GM23338 (cell line): ENCODE results near the gene CRACR2B.

Experiments
- CREB1 ChIP-seq: fragments of 250-450 bp; sonication (Bioruptor Pico); IDR thresholded peaks from 2 replicates; pipeline ENCODE4 v1.5.0; 2020; ENCODE audit warnings: low read depth, mild to moderate bottlenecking, moderate library complexity
- EZH2 ChIP-seq: fragments of 200-600 bp; sonication (generic); IDR thresholded peaks from one replicate; pipeline ENCODE4 v1.8.0; 2017; ENCODE audit warnings: antibody characterized with exemption, mild to moderate bottlenecking, low read depth; ENCODE audit not compliant: unreplicated experiment
- EZH2phosphoT487 ChIP-seq: fragments of 200-600 bp; sonication (generic); IDR thresholded peaks from one replicate; pipeline ENCODE4 v1.8.1; 2018; ENCODE audit warnings: antibody characterized with exemption; ENCODE audit not compliant: unreplicated experiment
- JUNB ChIP-seq: IDR thresholded peaks from one replicate; pipeline ENCODE4 v1.6.1; 2016; ENCODE audit warnings: antibody characterized with exemption; ENCODE audit not compliant: unreplicated experiment
- NANOG ChIP-seq: IDR thresholded peaks from 2 replicates; pipeline ENCODE4 v1.6.1; 2016; ENCODE audit warnings: antibody characterized with exemption, borderline replicate concordance
- POLR2AphosphoS5 ChIP-seq: IDR thresholded peaks from 2 replicates; pipeline ENCODE4 v1.6.1; 2016; ENCODE audit warnings: antibody characterized with exemption, low read depth
- STAT1 ChIP-seq: IDR thresholded peaks from one replicate; pipeline ENCODE4 v1.6.1; 2016; ENCODE audit warnings: antibody characterized with exemption; ENCODE audit not compliant: unreplicated experiment
- ZNF114 ChIP-seq: fragments of 250-450 bp; sonication (Bioruptor Pico); IDR thresholded peaks from 2 replicates; pipeline ENCODE4 v1.5.0; 2020; ENCODE audit warnings: mild to moderate bottlenecking, moderate library complexity
- ZNF331 ChIP-seq: fragments of 250-450 bp; sonication (Bioruptor Pico); IDR thresholded peaks from 2 replicates; pipeline ENCODE4 v1.5.0; 2020; ENCODE audit warnings: low read depth, mild to moderate bottlenecking, moderate library complexity
- TF ChIP-seq, protein P1 (sequence below), 2 experiments: fragments of 200-600 bp in 1 of 2; sonication (generic) in 1 of 2; conservative IDR thresholded peaks; 2 replicates each; pipeline versions ENCODE4 v1.5.1 to v1.6.1; 2016 to 2017; ENCODE audit warnings: antibody characterized with exemption in 2 of 2, low read depth in 2 of 2, mild to moderate bottlenecking in 2 of 2, moderate library complexity in 1 of 2
- TF ChIP-seq, protein P2 (sequence below): IDR thresholded peaks from one replicate; pipeline ENCODE4 v1.6.1; 2018; ENCODE audit warnings: antibody characterized with exemption; ENCODE audit not compliant: unreplicated experiment
- TF ChIP-seq, protein P3 (sequence below): IDR thresholded peaks from 2 replicates; pipeline ENCODE4 v1.6.1; 2016; ENCODE audit warnings: antibody characterized with exemption
- TF ChIP-seq, protein P4 (sequence below): fragments of 250-450 bp; sonication (Bioruptor Pico); IDR thresholded peaks from 2 replicates; pipeline ENCODE4 v1.5.0; 2020; ENCODE audit warnings: mild to moderate bottlenecking, moderate library complexity

DNA sequence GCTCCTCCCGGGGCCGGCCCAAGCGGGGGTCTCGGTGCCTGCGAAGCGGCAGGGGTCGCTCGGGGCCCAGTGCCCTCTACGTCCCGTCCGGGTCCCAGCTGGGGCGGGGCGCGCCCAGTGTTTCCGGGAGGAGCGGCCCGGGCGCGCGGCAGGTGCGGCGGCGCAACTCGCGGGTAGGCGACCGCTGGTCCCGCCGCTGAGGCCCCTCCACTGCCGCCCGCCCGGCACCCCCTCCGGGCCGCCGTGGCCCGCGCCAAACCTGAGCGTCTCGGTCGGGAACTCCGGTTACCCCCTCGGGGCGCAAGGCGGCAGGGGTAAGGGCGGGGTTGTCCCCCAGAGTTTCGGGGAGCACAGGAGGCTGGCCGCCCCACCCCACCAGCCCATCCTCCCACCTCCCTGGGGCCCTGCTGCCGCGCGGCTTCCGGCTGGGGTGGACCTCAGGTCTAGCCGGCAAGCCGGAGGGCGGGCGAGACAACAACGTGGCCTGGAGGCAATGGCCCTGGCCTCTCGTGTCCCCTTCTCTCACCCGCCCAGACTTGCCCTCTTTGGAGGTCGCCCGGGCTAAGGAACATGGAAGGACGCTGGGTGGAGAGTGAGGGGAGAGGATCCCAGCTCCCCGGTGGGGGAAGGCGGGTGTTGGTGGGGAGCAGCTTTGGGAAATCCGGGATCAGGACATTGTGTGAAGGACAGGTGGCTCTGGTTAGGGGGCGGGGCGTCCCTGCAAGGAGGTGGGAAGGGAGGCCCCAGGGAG, 398 bp upstream of the CRACR2B start:
- no peak for TF ChIP-seq EZH2
- peak; percentile 75 for TF ChIP-seq POLR2AphosphoS5
- TF ChIP-seq, protein P1, sequence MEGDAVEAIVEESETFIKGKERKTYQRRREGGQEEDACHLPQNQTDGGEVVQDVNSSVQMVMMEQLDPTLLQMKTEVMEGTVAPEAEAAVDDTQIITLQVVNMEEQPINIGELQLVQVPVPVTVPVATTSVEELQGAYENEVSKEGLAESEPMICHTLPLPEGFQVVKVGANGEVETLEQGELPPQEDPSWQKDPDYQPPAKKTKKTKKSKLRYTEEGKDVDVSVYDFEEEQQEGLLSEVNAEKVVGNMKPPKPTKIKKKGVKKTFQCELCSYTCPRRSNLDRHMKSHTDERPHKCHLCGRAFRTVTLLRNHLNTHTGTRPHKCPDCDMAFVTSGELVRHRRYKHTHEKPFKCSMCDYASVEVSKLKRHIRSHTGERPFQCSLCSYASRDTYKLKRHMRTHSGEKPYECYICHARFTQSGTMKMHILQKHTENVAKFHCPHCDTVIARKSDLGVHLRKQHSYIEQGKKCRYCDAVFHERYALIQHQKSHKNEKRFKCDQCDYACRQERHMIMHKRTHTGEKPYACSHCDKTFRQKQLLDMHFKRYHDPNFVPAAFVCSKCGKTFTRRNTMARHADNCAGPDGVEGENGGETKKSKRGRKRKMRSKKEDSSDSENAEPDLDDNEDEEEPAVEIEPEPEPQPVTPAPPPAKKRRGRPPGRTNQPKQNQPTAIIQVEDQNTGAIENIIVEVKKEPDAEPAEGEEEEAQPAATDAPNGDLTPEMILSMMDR (conservative IDR thresholded peaks at IDR 0.05; ENCODE audit: low read depth in 2 of 2): peak in 1 of 2 experiments; percentile 32; a peak in 1 of 4 replicates
- TF ChIP-seq NANOG: no peak
- TF ChIP-seq, protein P2, sequence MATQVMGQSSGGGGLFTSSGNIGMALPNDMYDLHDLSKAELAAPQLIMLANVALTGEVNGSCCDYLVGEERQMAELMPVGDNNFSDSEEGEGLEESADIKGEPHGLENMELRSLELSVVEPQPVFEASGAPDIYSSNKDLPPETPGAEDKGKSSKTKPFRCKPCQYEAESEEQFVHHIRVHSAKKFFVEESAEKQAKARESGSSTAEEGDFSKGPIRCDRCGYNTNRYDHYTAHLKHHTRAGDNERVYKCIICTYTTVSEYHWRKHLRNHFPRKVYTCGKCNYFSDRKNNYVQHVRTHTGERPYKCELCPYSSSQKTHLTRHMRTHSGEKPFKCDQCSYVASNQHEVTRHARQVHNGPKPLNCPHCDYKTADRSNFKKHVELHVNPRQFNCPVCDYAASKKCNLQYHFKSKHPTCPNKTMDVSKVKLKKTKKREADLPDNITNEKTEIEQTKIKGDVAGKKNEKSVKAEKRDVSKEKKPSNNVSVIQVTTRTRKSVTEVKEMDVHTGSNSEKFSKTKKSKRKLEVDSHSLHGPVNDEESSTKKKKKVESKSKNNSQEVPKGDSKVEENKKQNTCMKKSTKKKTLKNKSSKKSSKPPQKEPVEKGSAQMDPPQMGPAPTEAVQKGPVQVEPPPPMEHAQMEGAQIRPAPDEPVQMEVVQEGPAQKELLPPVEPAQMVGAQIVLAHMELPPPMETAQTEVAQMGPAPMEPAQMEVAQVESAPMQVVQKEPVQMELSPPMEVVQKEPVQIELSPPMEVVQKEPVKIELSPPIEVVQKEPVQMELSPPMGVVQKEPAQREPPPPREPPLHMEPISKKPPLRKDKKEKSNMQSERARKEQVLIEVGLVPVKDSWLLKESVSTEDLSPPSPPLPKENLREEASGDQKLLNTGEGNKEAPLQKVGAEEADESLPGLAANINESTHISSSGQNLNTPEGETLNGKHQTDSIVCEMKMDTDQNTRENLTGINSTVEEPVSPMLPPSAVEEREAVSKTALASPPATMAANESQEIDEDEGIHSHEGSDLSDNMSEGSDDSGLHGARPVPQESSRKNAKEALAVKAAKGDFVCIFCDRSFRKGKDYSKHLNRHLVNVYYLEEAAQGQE: no peak
- TF ChIP-seq ZNF114 (CRISPR knock-in tag): no peak
- TF ChIP-seq EZH2phosphoT487: no peak
- TF ChIP-seq CREB1 (CRISPR knock-in tag): no peak
- TF ChIP-seq STAT1: no peak
- TF ChIP-seq, protein P3, sequence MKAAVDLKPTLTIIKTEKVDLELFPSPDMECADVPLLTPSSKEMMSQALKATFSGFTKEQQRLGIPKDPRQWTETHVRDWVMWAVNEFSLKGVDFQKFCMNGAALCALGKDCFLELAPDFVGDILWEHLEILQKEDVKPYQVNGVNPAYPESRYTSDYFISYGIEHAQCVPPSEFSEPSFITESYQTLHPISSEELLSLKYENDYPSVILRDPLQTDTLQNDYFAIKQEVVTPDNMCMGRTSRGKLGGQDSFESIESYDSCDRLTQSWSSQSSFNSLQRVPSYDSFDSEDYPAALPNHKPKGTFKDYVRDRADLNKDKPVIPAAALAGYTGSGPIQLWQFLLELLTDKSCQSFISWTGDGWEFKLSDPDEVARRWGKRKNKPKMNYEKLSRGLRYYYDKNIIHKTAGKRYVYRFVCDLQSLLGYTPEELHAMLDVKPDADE: peak; percentile 29; the same call in 1 of the 2 replicates
- TF ChIP-seq JUNB: no peak
- TF ChIP-seq ZNF331: no peak
- TF ChIP-seq, protein P4, sequence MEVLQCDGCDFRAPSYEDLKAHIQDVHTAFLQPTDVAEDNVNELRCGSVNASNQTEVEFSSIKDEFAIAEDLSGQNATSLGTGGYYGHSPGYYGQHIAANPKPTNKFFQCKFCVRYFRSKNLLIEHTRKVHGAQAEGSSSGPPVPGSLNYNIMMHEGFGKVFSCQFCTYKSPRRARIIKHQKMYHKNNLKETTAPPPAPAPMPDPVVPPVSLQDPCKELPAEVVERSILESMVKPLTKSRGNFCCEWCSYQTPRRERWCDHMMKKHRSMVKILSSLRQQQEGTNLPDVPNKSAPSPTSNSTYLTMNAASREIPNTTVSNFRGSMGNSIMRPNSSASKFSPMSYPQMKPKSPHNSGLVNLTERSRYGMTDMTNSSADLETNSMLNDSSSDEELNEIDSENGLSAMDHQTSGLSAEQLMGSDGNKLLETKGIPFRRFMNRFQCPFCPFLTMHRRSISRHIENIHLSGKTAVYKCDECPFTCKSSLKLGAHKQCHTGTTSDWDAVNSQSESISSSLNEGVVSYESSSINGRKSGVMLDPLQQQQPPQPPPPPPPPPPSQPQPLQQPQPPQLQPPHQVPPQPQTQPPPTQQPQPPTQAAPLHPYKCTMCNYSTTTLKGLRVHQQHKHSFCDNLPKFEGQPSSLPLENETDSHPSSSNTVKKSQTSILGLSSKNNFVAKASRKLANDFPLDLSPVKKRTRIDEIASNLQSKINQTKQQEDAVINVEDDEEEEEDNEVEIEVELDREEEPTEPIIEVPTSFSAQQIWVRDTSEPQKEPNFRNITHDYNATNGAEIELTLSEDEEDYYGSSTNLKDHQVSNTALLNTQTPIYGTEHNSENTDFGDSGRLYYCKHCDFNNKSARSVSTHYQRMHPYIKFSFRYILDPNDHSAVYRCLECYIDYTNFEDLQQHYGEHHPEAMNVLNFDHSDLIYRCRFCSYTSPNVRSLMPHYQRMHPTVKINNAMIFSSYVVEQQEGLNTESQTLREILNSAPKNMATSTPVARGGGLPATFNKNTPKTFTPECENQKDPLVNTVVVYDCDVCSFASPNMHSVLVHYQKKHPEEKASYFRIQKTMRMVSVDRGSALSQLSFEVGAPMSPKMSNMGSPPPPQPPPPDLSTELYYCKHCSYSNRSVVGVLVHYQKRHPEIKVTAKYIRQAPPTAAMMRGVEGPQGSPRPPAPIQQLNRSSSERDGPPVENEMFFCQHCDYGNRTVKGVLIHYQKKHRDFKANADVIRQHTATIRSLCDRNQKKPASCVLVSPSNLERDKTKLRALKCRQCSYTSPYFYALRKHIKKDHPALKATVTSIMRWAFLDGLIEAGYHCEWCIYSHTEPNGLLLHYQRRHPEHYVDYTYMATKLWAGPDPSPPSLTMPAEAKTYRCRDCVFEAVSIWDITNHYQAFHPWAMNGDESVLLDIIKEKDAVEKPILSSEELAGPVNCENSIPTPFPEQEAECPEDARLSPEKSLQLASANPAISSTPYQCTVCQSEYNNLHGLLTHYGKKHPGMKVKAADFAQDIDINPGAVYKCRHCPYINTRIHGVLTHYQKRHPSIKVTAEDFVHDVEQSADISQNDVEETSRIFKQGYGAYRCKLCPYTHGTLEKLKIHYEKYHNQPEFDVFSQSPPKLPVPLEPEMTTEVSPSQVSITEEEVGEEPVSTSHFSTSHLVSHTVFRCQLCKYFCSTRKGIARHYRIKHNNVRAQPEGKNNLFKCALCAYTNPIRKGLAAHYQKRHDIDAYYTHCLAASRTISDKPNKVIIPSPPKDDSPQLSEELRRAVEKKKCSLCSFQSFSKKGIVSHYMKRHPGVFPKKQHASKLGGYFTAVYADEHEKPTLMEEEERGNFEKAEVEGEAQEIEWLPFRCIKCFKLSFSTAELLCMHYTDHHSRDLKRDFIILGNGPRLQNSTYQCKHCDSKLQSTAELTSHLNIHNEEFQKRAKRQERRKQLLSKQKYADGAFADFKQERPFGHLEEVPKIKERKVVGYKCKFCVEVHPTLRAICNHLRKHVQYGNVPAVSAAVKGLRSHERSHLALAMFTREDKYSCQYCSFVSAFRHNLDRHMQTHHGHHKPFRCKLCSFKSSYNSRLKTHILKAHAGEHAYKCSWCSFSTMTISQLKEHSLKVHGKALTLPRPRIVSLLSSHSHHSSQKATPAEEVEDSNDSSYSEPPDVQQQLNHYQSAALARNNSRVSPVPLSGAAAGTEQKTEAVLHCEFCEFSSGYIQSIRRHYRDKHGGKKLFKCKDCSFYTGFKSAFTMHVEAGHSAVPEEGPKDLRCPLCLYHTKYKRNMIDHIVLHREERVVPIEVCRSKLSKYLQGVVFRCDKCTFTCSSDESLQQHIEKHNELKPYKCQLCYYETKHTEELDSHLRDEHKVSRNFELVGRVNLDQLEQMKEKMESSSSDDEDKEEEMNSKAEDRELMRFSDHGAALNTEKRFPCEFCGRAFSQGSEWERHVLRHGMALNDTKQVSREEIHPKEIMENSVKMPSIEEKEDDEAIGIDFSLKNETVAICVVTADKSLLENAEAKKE (CRISPR knock-in tag): no peak
